ENCODE measurements around the gene LRRC75B.
"Not testable (repeated sequence)": the region's sequence is repeated elsewhere in the genome, so short reads cannot be mapped to it uniquely, and the experiment has no call there.

LRRC75B gene

DNA sequence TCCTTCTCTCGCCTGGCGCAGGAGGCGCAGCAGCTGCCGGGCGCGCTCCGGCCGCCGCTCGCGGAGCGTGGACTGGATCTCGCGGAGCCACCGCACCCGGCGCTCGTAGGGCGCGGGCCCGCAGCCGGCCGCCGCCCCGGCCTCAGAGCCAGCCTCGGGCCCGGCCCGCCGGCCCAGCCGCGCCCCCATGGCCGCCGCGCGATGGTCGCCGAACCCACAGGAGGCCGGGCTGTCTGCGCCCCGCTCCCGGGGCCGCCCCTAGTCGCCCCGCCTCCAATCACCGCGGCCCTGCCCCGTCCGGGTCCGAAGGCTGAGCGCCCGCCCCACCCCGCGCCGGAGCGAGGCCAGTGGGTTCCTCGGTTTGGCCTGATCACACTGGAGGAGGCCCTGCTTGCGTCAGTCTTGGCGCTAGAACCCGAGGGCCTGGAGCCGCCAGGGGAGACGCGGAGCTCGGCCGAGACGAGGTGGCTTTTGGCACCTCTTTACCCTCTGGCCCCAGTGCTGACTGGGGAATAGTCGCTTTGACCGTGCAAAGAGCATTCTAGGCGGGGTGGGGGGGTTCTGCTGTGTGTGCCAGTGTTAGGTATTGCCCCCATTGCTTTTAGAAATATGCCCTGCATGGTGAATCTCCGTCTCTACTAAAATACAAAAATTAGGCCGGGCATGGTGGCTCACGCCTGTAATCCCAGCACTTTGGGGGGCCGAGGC lies at the start of gene LRRC75B:
Gene LRRC75B (minus strand): TSS at position 223 of the 708 bp plus-strand sequence. CDS start 34 bp downstream, at position 189.
- peak; percentile 77 for DNase-seq

- DNase-seq: not testable (repeated sequence)
Observed at GRCh38 chr22:24642307-24642706, 49.4 kb upstream of the LRRC75B start.

DNA sequence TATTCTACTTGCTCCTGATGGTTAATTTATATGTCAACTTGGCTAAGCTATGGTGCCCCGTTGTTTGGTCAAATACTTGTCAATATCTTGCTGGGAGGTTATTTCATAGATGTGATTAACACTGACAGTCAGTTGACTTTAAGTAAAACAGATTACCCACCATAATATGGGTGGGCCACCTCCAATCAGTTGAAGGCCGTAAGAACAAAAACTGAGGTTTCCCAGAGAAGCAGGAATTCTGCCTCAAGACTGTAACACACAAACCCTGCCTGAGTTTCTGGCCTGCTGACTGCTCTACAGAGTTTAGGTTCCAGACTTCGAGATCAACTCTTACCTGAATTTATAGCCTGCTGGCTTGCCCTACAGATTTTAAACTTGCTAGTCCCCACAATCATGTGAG lies 43.6 kb upstream of the LRRC75B start:
- not testable (repeated sequence) for DNase-seq

- DNase-seq: not testable (repeated sequence)
Observed at GRCh38 chr22:24634776-24635389, 42.0 kb upstream of the LRRC75B start.

DNA sequence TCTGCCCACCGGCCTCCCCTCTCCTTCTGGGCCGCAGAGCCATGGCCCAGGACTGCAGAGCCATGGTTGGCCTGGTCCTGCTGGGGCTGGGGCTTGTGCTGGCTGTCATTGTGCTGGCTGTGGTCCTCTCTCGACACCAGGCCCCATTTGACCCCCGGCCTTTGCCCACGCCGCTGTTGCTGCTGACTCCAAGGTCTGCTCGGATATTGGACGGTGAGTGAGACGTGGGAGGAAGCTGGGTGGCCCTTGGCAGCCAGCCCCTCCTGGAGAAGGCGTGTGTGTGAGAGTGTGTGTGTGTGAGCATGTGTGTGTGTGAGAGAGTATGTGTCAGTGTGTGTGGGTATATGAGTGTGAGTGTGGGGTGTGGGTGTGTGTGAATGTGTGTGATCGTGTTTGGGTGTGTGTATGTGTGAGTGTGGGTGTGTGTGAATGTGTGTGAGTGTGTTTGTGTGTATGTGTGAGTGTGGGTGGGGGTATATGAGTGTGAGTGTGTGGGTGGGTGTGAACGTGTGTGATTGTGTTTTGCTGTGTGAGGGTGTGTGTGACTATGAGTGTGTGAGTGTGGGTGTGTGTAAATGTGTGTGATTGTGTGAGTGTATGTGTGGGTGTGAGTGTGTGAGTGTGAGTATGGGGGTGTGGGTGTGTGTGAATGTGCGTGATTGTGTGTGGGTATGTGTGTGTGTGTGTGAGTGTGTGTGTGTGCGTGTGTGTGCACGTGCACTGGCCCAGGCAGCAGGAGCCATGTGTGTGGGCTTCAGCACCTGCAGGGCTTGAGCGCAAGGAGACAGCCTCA lies 40.6 kb upstream of the LRRC75B start:
- DNase-seq: not testable (repeated sequence)

GRCh38 chr22:24632642-24633041 lies 39.8 kb upstream of the LRRC75B start:
- DNase-seq: not testable (repeated sequence)

DNA sequence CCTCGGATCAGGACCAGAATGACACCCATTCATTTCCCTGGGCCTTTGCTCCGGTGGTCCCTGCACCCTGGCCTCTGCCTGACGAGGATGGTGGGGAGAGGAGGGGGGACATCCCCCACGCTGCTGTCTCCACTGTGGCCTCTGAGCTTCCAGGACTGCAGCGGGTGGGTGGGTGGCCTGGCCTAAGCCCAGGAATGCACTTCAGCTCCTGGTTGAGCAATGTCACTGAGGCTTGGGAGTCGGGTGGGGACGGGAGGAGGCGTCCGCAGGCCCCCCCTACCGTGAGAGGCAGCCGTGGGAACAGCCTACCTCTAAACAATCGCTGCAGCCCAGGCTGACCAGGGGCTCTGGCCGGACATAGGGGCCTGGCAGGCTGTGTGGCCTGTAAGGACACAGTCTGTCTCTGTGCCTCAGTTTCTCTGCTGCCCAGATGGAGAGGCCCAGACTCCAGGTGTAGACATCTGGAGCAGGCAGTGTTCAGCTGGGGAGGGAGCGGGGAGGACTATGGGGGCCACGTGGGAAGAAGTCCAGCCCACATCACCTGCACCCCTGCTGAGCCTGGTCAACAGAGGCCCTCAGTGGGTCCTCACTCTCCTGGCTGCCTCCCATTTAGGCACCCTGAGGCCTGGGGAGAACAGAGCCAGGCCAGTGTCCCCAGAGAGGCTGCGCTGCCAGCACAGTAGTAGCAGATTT lies 38.7 kb upstream of the LRRC75B start:
- DNase-seq: not testable (repeated sequence)

GRCh38 chr22:24630812-24631427 lies 38.0 kb upstream of the LRRC75B start:
- DNase-seq: not testable (repeated sequence)

- peak; percentile 59 for DNase-seq
Observed at GRCh38 chr22:24629069-24629468, 36.2 kb upstream of the LRRC75B start.

DNA sequence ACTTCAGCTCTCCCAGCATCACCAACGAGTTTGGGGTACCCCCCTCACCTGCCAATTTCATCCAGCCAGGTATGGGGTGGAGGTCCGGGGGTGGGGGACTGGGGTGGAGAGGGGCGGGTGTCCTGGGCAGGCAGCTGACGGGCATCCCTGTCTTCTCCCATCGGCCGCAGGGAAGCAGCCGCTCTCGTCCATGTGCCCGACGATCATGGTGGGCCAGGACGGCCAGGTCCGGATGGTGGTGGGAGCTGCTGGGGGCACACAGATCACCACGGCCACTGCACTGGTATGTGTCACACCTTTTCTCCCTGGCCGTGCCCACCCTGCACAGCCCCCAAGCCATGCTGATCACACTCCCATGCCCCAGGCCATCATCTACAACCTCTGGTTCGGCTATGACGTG lies 35.0 kb upstream of the LRRC75B start:
- DNase-seq: not testable (repeated sequence)

GRCh38 chr22:24622596-24622995 lies 29.7 kb upstream of the LRRC75B start:
- not testable (repeated sequence) for DNase-seq

DNA sequence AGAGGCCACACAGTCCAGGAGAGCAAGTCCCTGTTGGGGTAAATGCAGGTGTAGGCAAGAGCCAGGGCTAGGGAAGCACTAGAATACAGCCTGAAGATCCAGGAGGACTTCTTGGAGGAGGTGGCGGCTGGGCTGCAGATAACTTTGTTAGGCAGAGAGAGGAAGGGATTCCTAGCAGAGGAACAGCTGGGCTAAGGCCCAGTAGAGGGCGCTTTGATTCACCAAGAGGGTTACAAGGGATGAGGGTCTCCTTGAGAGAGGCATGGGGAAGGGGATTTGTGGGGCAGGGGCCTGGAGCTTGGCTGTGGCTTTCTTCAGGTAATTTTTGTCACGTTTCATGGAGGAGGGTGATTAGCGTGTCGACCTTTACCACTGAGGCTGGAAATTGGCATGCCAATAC lies 28.4 kb upstream of the LRRC75B start:
- not testable (repeated sequence) for DNase-seq

DNA sequence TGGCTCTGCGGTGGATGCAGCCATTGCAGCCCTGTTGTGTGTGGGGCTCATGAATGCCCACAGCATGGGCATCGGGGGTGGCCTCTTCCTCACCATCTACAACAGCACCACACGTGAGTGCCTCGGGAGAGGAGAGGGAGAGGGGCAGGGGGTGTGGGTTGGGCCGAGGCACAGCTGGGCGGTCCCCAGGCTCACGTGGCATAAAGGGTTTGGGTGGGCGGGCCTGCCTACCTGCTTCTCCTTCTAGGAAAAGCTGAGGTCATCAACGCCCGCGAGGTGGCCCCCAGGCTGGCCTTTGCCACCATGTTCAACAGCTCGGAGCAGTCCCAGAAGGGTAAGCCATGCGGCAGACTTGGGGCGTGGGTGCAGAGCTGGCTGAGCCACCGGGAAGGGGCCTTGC lies 21.9 kb upstream of the LRRC75B start:
- not testable (repeated sequence) for DNase-seq

DNA sequence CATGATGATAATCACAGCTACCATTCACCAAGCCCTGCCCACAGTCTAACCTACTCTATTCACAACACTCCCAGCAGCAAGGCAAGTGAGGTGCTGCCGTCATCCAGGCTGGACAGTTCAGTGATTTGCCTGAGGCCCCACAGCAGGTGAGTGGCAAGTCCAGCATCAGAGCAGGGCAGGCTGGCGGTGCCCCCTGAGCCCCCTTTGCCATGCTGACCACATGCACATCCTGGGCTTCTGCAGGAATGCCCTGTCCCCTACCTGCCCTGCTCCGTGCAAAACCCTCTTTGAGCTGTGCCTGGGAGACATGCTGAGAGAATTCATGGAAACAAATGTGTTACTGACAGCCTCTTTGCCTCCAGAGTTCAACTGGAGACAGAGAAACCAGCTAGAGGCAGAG lies 17.0 kb upstream of the LRRC75B start:
- DNase-seq: not testable (repeated sequence)

GRCh38 chr22:24608327-24608726 lies 15.5 kb upstream of the LRRC75B start:
- not testable (repeated sequence) for DNase-seq

DNA sequence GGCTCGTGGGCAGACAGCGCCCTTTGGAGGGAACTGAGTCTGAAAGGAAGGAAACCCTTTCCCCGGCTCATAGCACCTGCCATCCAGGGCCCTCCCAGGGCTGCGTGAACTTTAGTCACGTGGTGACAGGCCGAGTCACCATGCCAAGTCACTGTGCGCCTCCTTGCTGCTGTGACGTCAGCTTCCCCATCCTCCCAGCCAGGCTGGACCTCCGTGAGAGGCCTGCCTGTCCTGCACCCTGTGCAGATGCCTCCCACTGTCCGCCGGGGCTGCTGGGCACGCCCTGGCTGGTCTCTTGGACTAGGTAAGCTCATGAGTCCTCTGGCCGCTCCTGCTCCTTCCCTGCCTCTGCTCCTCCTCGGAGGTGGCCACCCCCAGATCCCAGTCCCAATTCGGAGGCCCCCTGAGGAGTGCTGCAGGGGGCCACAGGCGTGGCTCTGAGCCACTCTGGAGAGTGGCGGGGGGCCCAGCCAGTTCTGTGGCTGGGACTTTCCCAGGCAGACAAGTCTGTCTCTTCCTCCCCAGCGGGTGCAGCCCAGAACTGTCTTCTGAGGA lies 14.6 kb upstream of the LRRC75B start:
- peak; percentile 79 for DNase-seq

- DNase-seq: not testable (repeated sequence)
Observed at GRCh38 chr22:24606340-24606739, 13.5 kb upstream of the LRRC75B start.

GRCh38 chr22:24603770-24604629 lies 11.1 kb upstream of the LRRC75B start:
- not testable (repeated sequence) for DNase-seq

GRCh38 chr22:24602847-24603769 lies 10.2 kb upstream of the LRRC75B start, which contains the start of gene GGT1:
Gene GGT1 (plus strand): TSS chr22:24603193. CDS start chr22:24611082, 7,889 bp downstream.
- not testable (repeated sequence) for DNase-seq

All from activated CD8-positive, alpha-beta memory T cell treated with anti-CD3 and anti-CD28 coated beads, Interleukin-2, amount 50 U/mL, for 48 hours (primary cell).